ENCODE data around the gene PPIP5K1. TPM values are rescaled to one million over a fixed set of nuclear protein-coding genes. Genes with fewer than 3 reads are reported as not detected.

Gene PPIP5K1
- total RNA-seq, 1 experiment from 2014 or later, result 62.4 TPM

DNA sequence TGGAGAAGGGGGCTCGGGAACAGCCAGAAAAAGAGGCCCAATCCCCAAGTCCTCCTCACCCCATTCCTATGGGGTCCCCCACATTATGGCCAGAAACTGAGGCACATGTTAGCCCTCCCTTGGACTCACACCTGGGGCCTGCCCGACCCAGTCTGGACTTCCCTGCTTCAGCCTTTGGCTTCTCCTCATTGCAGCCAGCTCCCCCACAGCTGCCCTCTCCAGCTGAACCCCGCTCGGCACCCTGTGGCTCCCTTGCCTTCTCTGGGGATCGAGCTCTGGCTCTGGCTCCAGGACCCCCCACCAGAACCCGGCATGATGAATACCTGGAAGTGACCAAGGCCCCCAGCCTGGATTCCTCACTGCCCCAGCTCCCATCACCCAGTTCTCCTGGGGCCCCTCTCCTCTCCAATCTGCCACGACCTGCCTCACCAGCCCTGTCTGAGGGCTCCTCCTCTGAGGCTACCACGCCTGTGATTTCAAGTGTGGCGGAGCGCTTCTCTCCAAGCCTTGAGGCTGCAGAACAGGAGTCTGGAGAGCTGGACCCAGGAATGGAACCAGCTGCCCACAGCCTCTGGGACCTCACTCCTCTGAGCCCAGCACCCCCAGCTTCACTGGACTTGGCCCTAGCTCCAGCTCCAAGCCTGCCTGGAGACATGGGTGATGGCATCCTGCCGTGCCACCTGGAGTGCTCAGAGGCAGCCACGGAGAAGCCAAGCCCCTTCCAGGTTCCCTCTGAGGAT is 62.0 kb downstream of the PPIP5K1 start:
- no peak for TF ChIP-seq SRF (IDR thresholded peaks at IDR 0.05; ENCODE audit: low read depth)
- TF ChIP-seq EZH2 (IDR thresholded peaks at IDR 0.05), result no peak
- TF ChIP-seq POLR2A (IDR thresholded peaks at IDR 0.05; ENCODE audit: borderline replicate concordance, extremely low read depth, insufficient read depth, insufficient read length), result no peak
- TF ChIP-seq ZNF274 (IDR thresholded peaks at IDR 0.05; ENCODE audit: low read depth, low read length), result no peak
- TF ChIP-seq TCF7L2 (IDR thresholded peaks at IDR 0.05; ENCODE audit: borderline replicate concordance, extremely low read depth, insufficient read depth, insufficient read length), result no peak
- no peak for TF ChIP-seq ELF1 (IDR thresholded peaks at IDR 0.05; ENCODE audit: borderline replicate concordance, low read depth)
- TF ChIP-seq ZFX (IDR thresholded peaks at IDR 0.05), result no peak
- TF ChIP-seq FOSL1 (IDR thresholded peaks at IDR 0.05; ENCODE audit: low read depth), result no peak
- TF ChIP-seq CBX3 (IDR thresholded peaks at IDR 0.05; ENCODE audit: low read depth), result no peak
- TF ChIP-seq RAD21 (IDR thresholded peaks at IDR 0.05; ENCODE audit: low read depth), result no peak
- Histone ChIP-seq H3K9me3 (ENCODE audit: control insufficient read depth in 1 of 2, insufficient read depth in 1 of 2, low read depth in 1 of 2, low read length in 2 of 2) (no peaks in the 10 kb centered on the region), H3K4me1 (ENCODE audit: control insufficient read depth in 1 of 2, insufficient read depth in 2 of 2, low read length in 2 of 2) (no peaks in the 10 kb centered on the region), H3K36me3 (ENCODE audit: control insufficient read depth in 1 of 2, insufficient read depth in 2 of 2, low read length in 2 of 2) (no peaks in the 10 kb centered on the region), H4K20me1 (ENCODE audit: insufficient read depth) (no peaks in the 10 kb centered on the region), H3K9ac (ENCODE audit: low read length) (no peak overlapping the region), H3K27me3 (ENCODE audit: insufficient read depth, low read length) (no peaks in the 10 kb centered on the region), H3K27ac (ENCODE audit: low read depth, low read length) (no peak overlapping the region), H3K4me2 (ENCODE audit: low read length) (no peak overlapping the region), H2AFZ (ENCODE audit: low read depth, low read length, poor library complexity, severe bottlenecking) (no peak overlapping the region), H3K4me3 (replicated peaks in 1 of 2; ENCODE audit: low read depth in 1 of 2, low read length in 2 of 2) (no peak overlapping the region), H3K79me2 (ENCODE audit: insufficient read depth, low read length) (no peaks in the 10 kb centered on the region), H3K9me2 (ENCODE audit: insufficient read depth) (no peaks in the 10 kb centered on the region)
- CTCF ChIA-PET, result interaction anchor here (1.5 kb wide), 1 partner anchor 14 kb away, joined by 3 read pairs; no protein-coding TSS in a partner anchor
- ATAC-seq, result no peak
- RAD21 ChIA-PET (ENCODE audit: low non-redundant PET in 1 of 2, low total read pairs in 2 of 2, uncharacterized antibody in 2 of 2, unreplicated experiment in 2 of 2), result no interaction called here
- POLR2A ChIA-PET, result no interaction called here
- DNase-seq (ENCODE audit: low read depth, low spot score), result no peak
- intact Hi-C loops (cut with micrococcal nuclease), result no loop called here
- no TSS peak for BruUV-seq (replicated peaks)
